HG02973 (cell line): Measurements from ENCODE around the gene STAMBPL1.

Source experiments
- ATAC-seq: cut with Tn5 transposase; IDR thresholded peaks from one replicate; pipeline ENCODE4 v1.9.1; 2021; ENCODE audit warnings: moderate library complexity; ENCODE audit not compliant: unreplicated experiment

Gene STAMBPL1

DNA sequence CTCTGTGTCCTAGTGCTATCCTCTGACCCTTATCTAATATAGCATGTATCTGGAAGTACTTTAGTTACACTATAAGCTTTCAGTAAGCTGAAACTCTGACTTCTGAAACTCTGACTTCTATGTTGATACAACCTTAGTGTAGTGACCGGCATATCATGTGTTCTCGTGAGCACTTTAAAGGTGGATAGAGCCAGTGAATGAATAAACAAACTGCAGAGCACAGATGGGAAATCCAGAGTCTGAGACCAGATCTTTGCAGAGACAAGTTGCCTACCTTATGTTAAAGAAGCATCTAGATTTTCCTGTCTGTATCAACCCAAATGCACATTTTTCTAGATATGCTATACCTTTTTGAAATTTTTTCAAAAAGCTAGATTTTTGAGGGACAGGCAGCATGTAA lies 69.0 kb downstream of the STAMBPL1 start:
- no peak for ATAC-seq

DNA sequence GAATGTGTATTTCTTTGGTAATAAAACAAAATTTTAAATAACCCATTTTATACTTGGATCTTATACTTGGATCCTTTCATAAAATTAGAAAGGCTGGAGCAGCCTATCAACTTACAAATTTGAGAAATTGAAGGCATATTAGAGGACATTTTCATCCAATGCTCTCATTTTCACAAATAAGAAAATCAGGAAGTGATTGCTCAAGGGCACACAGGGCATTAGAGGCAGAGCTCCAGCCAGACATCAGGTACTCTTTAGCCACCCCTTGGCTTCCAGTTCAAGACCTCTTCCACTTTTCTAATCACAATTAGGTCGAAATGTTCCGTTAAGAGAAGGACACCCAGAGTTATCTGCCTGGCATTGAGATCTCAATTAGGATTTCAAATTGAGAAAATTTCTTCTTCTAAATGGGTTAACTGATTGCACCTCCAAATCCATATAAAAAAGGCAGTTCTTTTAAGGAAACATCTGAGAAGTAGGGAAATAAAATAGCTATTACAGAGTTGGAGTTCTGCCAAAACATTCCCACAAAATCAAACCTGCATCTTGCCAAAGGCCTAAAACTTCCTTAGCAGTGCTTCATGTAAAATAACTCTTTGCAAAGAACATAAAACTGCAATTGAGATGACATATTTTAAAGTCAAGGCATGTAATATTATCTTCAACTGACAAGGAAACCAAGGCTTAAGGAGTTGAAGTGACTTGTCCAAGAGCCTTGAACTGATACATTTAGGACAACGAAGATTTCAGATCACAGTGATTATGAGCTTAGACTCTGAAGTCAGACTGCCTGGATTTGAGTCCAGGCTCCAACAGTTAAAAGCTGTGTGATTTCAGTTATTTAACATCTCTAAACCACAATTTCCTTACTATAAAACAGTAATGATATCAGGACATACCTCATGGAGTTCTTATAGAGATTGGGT lies 70.1 kb downstream of the STAMBPL1 start:
- no peak for ATAC-seq

DNA sequence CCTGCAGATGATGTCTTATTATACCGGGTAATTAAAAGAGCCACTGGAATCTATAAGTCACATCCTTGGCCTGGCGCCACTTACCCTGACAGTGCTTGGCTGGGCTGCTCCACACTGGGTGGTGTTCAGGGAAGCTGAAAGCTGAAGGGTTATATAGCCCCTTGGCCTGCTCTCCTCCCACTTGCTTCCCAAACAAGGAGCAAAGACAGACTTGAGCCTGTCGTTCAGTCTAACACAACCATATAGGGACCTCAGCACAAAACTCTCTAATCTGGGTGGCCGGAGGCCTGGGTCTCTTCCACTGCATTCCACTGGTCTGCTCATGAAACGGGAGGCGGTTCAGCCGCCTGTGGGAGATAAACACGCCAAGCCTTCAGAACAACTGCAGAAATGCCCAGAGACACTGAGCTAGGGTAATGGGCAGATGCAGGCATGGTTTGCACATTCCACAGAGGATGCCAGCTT lies 72.6 kb downstream of the STAMBPL1 start, which contains the start of gene ACTA2:
Gene ACTA2, minus strand, starts transcription at position 127 of the 465 bp plus-strand sequence. CDS start 3,843 bp downstream, outside the sequence.
- ATAC-seq, result no peak

DNA sequence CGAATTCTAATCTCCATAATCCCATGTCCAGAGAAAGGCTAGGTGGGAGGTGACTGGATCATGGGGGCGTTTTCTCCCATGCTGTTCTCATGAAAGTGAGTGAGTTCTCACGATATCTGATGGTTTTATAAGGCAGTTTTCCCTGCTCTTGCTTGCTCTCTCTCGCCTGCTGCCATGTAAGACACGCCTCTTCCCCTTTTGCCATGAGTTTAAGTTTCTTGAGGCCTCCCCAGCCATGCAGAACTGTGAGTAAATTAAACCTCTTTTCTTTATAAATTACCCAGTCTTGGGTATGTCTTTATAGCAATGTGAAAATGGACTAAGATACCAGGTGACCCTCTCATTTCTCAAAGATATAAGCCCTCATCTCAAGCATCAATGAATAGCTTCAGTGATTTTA lies 73.6 kb downstream of the STAMBPL1 start:
- ATAC-seq, result no peak

DNA sequence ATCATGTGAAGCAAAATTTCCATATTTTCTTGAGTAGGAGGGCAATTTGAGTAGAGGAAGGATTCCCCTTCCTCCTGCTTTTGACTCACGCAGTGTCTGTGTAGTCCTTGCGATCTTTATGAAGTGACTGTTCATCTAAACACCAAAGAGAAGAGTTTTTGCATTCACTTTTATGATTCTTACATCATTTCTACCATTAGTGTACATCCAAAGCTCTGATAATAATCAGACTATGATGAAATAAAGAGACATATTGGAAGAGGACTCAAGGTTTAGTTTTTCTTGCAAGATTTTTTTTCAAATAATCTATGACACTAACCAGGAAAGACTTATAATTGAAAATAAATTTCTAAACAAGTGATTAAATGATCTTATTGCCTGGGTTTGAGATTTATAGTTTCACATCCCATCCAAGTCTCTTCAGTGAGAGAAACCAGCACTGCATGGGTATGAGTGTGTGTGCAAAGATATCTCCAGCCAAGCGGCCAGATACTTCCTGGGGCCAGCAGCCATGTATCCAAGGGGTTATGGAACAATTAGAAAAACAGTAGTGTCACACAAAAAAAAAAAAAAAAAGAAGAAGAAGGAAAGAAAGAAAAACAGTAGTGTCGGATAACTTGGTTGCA lies 74.5 kb downstream of the STAMBPL1 start:
- ATAC-seq, result no peak

DNA sequence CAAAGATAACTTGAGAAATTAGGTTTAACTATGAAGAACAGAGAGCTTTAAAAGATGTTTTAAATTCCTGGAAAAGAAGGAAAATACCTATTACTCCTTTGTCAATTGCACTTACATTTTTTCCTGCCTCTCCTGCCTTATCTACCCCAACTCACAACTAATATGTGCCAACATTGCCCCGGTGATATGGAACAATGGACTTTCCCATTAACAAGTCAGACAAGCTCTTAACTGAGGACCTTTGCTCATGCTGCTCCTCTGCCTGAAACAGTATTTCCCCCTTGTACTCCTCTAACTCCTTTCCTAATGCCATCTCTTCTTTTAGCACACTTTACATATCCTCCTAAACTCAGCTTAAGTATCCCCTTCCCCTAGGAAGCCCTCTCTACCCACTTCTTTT lies 77.3 kb downstream of the STAMBPL1 start:
- ATAC-seq, result no peak

DNA sequence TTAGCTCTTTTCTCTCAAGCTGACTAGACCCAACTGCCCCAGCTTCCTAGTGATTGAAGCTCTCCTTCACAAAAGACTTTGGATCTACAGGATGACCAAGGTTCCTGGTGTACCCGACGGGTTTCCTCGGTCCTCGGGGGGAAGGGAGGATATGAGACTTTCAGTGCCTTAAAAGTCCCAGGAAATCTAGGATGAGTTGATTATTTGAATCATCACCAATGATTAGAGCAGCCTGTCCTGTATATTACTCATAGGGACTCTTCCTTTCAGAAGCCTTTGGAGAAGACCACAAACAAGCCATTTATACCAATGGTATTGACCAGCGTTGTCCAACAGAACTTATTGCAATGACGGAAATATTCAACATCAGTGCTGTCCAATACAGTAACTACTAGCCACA lies 78.7 kb downstream of the STAMBPL1 start:
- ATAC-seq, result no peak

DNA sequence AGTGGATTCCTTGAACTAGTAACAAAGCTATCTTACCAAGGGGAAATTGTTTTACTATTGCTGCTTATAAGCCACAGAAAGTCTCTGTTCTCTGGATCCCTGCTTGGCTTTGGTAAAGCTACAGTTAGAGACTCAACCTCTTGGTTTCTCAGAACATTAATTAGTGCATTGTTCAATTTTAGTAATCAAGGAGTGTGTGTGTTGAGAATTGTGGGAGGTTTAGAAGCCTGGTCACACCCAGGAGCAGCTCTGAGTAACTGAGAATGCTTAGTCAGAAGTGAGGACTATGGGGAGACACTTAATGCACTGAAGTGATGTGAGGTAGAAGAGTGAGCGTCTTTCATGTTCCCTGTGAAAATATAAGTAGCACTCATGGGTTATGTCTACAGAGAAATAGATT lies 80.8 kb downstream of the STAMBPL1 start:
- no peak for ATAC-seq

DNA sequence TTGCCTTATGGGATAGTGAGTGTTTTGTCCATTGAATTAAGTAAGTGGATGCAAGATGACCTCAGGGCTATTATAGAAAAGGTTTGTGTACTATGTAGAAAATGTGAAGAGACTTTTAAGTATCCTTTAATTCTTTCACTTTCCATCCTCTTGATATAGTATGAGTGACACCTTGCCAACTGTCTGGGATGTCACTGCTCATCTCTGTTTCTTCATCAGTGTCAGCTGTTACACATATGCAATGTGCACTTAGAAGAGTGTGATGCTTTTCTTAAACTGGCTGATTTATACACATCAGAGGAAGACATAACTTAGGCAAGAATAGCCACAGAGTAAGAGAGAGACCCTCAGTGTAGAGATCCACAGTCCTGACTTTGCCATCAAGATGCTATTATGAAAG lies 81.2 kb downstream of the STAMBPL1 start:
- no peak for ATAC-seq

DNA sequence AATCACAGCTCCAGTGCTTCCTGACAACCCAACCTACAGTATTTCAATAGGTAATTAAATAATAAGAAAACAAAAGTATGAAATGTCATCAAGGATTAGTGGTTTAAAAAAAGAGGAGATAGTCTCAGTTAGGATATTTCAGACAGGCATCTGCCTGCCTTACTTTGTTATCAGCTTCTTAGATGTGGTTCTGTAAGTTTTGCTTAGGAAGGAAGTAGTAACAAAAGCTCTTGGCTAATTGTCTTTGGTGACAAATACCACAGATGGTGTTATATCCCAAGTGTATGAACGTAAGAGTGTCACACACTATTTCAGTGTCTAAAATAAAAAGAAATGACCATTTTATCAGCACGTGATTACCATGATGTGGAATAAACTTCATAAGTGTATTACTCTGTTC lies 82.3 kb downstream of the STAMBPL1 start:
- ATAC-seq, result no peak

DNA sequence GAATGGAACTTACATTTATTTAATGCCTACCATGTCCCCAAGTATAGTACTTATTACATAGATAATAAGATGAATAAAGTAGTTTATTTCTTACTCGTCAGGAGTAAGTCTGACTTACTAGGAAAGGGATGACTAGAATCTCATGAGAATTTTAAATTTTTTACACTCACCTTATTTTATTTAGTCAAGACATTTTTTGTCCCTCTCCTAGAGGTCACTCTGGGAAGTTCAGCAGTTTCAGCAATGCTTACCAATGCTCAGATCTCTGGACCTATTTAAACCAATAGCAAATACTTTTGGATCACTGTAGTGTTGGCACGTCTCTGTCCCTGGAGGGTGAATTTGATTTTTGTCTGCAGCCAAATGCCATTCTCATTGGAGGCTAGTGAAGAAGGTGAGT lies 83.3 kb downstream of the STAMBPL1 start:
- ATAC-seq, result no peak

DNA sequence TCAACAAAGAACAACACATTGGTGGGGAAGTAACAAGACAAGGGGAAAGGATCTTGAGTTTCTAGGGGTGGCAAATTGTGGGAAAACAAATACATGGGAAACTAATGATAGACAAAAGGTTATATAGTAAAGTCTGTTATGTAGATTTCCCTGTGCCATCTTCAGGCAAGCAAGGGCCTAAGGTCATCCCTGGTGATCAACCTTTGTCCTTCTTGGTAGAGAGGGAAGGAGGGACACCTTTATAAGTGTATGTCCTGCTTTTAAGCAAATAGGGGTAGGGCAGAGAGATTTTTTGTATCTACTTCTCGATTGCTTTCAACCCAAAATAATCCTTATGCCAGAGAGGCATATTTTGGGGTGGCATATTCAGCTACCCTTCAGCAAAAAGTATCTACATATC lies 84.3 kb downstream of the STAMBPL1 start:
- ATAC-seq, result no peak

DNA sequence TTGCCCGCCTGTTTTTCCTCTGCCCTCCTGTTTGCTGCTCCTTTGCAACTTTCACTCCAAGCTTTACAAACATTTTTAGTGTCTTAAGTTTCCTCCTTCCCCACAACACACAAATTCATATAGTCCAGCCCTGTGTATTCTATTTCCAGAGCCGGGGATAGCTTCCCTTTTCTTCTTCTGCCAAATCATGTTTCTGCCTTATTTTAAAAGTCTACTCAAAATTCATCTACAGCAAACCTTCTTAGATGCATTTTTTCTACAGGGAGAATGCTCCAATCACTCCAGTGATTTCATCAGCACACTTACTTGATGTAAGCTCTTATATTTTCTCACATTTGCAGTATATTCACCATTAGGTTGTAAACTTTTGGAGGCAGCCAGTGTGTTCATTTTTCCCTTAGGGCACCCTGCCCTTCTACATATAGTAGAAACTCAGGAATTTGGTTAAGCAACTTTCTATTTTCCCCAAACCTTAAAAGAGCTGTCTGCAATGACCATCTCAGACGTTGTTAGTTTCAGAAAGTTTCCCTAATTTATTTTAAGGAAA lies 84.9 kb downstream of the STAMBPL1 start:
- no peak for ATAC-seq

DNA sequence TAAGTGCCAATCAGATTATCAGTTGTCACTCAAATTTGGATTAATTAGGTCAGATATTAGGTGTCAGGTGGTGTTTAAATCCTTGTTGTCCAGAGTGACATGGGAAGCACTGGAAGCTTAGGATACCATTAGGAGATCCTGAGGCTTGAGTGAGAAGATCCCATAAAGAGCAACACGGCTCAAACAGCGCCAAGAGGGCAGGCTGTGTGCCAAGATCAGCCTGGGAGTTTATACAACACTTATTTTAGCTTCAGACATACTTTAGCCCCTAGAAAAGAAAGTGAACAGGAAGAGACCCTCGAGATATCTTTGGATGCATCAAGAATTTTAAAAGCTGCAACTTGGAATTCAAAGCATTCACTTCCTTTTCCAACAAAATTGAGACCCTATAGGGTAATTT lies 86.8 kb downstream of the STAMBPL1 start:
- no peak for ATAC-seq

DNA sequence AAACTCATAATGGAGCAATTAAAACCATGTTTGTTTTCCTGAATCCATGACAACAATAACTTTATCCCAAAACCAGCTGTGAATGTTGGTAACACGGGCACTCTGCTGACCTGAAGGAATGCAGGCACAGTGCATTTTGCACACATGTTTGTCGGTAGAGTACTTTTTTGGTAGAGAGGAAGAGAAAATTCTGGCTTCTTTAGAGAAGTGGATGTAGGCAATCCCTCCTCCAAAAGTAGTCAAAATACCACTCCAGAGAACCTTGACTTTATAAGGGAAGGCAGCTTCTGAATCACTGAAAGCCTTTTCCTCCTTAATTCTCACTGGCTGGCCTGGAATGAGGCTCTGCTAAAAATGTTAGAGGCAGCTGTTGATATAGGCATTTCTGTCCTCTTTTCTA lies 88.3 kb downstream of the STAMBPL1 start:
- no peak for ATAC-seq

DNA sequence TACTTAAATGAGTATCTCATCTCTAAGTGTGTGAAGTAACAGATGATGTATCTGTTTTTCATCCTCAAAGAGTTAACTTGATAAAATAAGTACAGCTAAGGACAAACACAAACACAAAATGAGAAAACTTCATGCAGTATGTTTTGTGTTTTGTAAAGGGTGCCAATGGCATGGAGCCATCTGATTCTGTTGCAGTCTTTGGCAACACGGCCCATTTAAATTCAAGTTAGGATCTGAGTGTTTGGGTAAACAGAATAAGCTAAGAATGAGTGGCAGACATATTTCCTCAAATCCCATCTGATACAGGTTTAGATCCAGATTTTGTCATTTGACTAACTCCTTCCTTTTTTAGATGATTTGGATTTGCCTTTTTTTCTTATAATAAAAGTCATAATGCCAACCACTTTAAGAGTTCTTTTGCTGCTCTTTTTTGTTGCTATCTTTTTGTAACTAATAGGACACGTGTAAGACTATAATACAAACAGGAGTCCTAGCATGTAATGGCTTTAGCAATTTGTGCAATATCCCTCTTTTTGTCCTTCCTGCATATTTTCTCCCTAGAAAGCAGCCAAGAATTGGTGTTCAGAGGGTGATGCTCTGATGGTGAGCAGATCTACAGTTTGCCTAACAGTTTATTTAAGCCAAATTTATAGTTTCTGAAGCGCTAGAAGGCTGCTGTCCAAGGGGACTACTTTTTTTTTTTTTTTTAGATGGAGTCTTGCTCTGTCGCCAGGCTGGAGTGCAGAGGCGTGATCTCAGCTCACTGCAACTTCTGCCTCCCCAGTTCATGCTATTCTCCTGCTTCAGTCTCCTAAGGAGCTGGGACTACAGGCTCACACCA lies 91.4 kb downstream of the STAMBPL1 start:
- no peak for ATAC-seq
